WTC11 (cell line): Measurements from ENCODE around the gene LOXL3. TPM values are rescaled to one million over a fixed set of nuclear protein-coding genes. Genes with fewer than 3 reads are reported as not detected.

Experiments used
- ATAC-seq: fragments of 200-7000 bp; cut with Tn5 transposase; 2 replicates; pipeline ENCODE4 v1.10.0; 2021; ENCODE audit warnings: mild to moderate bottlenecking, moderate library complexity
- CTCF ChIA-PET: fragments of 300-600 bp; sonication (Branson Sonifier 250); formaldehyde crosslinking; loops from one replicate; lab custom pipeline; 2021; ENCODE audit warnings: antibody characterized with exemption; lab: Charles Lee
- POLR2A ChIA-PET: fragments of 350-600 bp; sonication (Branson Sonifier 250); formaldehyde crosslinking; loops from one replicate; lab custom pipeline; 2021; ENCODE audit warnings: antibody characterized with exemption; lab: Charles Lee
- DNase-seq: peaks from one replicate; pipeline ENCODE4 v3.0.0; 2021; ENCODE audit warnings: low spot score
- H3K27ac Mint-ChIP-seq: 2 replicates; pipeline ENCODE4 v1.8.0; 2021; ENCODE audit warnings: mixed read lengths
- H3K27me3 Mint-ChIP-seq: 2 replicates; pipeline ENCODE4 v1.8.0; 2021; ENCODE audit warnings: low read depth, mild to moderate bottlenecking, moderate library complexity, mixed read lengths
- H3K36me3 Mint-ChIP-seq: 2 replicates; pipeline ENCODE4 v1.8.0; 2021; ENCODE audit warnings: mixed read lengths
- H3K4me1 Mint-ChIP-seq: 2 replicates; pipeline ENCODE4 v1.8.0; 2022; ENCODE audit warnings: mixed read lengths
- H3K4me3 Mint-ChIP-seq: 2 replicates; pipeline ENCODE4 v1.8.0; 2021; ENCODE audit warnings: mild to moderate bottlenecking, moderate library complexity, mixed read lengths
- H3K9me3 Mint-ChIP-seq: 2 replicates; pipeline ENCODE4 v1.8.0; 2021; ENCODE audit warnings: mixed read lengths
- FOXJ3 ChIP-seq: sonication (generic); formaldehyde crosslinking; IDR thresholded peaks from 2 replicates; pipeline ENCODE4 v1.9.0; 2021; ENCODE audit warnings: missing genetic modification reagents, mild to moderate bottlenecking, borderline replicate concordance
- GABPB1 ChIP-seq: sonication (generic); formaldehyde crosslinking; IDR thresholded peaks from 2 replicates; pipeline ENCODE4 v1.8.1; 2023; ENCODE audit warnings: mild to moderate bottlenecking, missing genetic modification reagents
- HMGA2 ChIP-seq: fragments of 250-450 bp; sonication (Bioruptor Pico); IDR thresholded peaks from 2 replicates; pipeline ENCODE4 v1.4.0; 2021; ENCODE audit warnings: mild to moderate bottlenecking, moderate library complexity
- NR2C2 ChIP-seq: sonication (generic); formaldehyde crosslinking; IDR thresholded peaks from 2 replicates; pipeline ENCODE4 v1.8.0; 2022; ENCODE audit warnings: mild to moderate bottlenecking, missing genetic modification reagents
- PRDM15 ChIP-seq: sonication (generic); formaldehyde crosslinking; IDR thresholded peaks from 2 replicates; pipeline ENCODE4 v1.8.0; 2022; ENCODE audit warnings: missing genetic modification reagents
- ZNF263 ChIP-seq: sonication (generic); formaldehyde crosslinking; IDR thresholded peaks from 2 replicates; pipeline ENCODE4 v1.8.1; 2022; ENCODE audit warnings: low read depth, mild to moderate bottlenecking, moderate library complexity, missing genetic modification reagents
- total RNA-seq: library from RNA; stranded (reverse); gene quantifications from 3 replicates; pipeline ENCODE4 v1.2.3, GENCODE V29; 2021
- TF ChIP-seq, protein P1 (sequence below): sonication (generic); formaldehyde crosslinking; IDR thresholded peaks from 2 replicates; pipeline ENCODE4 v1.8.1; 2022; ENCODE audit warnings: mild to moderate bottlenecking, moderate library complexity, missing genetic modification reagents
- TF ChIP-seq, protein P2 (sequence below): sonication (generic); formaldehyde crosslinking; IDR thresholded peaks from 2 replicates; pipeline ENCODE4 v1.8.0; 2023; ENCODE audit warnings: mild to moderate bottlenecking, missing genetic modification reagents
- TF ChIP-seq, protein P3 (sequence below): fragments of 250-450 bp; sonication (Bioruptor Pico); IDR thresholded peaks from 2 replicates; pipeline ENCODE4 v1.9.0; 2021; ENCODE audit warnings: mild to moderate bottlenecking, borderline replicate concordance
- TF ChIP-seq, protein P4 (sequence below): sonication (generic); formaldehyde crosslinking; IDR thresholded peaks from 2 replicates; pipeline ENCODE4 v1.8.1; 2023; ENCODE audit warnings: mild to moderate bottlenecking, missing genetic modification reagents
- TF ChIP-seq, protein P5 (sequence below): fragments of 200-600 bp; IDR thresholded peaks from 2 replicates; pipeline ENCODE4 v1.8.0; 2022; ENCODE audit warnings: antibody characterized with exemption

Gene LOXL3
- total RNA-seq, 1 experiment from 2014 or later = 21.1 TPM

GRCh38 chr2:74566754-74567085 lies 13.0 kb upstream of the LOXL3 start:
- ATAC-seq = no peak
- DNase-seq = no peak
- H3K4me1 Mint-ChIP-seq = no peaks in the 10 kb centered on the region
- H3K27me3 Mint-ChIP-seq = peaks cover 40% of the 10 kb centered on the region
- TF ChIP-seq NR2C2 = no peak
- no peak for TF ChIP-seq FOXJ3 (CRISPR knock-in tag)
- no peak for TF ChIP-seq ZNF263 (CRISPR knock-in tag)
- TF ChIP-seq PRDM15 (CRISPR knock-in tag) = no peak
- TF ChIP-seq, protein P1, sequence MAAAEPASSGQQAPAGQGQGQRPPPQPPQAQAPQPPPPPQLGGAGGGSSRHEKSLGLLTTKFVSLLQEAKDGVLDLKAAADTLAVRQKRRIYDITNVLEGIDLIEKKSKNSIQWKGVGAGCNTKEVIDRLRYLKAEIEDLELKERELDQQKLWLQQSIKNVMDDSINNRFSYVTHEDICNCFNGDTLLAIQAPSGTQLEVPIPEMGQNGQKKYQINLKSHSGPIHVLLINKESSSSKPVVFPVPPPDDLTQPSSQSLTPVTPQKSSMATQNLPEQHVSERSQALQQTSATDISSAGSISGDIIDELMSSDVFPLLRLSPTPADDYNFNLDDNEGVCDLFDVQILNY (CRISPR knock-in tag) = no peak
- TF ChIP-seq, protein P2, sequence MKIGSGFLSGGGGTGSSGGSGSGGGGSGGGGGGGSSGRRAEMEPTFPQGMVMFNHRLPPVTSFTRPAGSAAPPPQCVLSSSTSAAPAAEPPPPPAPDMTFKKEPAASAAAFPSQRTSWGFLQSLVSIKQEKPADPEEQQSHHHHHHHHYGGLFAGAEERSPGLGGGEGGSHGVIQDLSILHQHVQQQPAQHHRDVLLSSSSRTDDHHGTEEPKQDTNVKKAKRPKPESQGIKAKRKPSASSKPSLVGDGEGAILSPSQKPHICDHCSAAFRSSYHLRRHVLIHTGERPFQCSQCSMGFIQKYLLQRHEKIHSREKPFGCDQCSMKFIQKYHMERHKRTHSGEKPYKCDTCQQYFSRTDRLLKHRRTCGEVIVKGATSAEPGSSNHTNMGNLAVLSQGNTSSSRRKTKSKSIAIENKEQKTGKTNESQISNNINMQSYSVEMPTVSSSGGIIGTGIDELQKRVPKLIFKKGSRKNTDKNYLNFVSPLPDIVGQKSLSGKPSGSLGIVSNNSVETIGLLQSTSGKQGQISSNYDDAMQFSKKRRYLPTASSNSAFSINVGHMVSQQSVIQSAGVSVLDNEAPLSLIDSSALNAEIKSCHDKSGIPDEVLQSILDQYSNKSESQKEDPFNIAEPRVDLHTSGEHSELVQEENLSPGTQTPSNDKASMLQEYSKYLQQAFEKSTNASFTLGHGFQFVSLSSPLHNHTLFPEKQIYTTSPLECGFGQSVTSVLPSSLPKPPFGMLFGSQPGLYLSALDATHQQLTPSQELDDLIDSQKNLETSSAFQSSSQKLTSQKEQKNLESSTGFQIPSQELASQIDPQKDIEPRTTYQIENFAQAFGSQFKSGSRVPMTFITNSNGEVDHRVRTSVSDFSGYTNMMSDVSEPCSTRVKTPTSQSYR (CRISPR knock-in tag) = no peak
- no peak for TF ChIP-seq HMGA2
- TF ChIP-seq, protein P3, sequence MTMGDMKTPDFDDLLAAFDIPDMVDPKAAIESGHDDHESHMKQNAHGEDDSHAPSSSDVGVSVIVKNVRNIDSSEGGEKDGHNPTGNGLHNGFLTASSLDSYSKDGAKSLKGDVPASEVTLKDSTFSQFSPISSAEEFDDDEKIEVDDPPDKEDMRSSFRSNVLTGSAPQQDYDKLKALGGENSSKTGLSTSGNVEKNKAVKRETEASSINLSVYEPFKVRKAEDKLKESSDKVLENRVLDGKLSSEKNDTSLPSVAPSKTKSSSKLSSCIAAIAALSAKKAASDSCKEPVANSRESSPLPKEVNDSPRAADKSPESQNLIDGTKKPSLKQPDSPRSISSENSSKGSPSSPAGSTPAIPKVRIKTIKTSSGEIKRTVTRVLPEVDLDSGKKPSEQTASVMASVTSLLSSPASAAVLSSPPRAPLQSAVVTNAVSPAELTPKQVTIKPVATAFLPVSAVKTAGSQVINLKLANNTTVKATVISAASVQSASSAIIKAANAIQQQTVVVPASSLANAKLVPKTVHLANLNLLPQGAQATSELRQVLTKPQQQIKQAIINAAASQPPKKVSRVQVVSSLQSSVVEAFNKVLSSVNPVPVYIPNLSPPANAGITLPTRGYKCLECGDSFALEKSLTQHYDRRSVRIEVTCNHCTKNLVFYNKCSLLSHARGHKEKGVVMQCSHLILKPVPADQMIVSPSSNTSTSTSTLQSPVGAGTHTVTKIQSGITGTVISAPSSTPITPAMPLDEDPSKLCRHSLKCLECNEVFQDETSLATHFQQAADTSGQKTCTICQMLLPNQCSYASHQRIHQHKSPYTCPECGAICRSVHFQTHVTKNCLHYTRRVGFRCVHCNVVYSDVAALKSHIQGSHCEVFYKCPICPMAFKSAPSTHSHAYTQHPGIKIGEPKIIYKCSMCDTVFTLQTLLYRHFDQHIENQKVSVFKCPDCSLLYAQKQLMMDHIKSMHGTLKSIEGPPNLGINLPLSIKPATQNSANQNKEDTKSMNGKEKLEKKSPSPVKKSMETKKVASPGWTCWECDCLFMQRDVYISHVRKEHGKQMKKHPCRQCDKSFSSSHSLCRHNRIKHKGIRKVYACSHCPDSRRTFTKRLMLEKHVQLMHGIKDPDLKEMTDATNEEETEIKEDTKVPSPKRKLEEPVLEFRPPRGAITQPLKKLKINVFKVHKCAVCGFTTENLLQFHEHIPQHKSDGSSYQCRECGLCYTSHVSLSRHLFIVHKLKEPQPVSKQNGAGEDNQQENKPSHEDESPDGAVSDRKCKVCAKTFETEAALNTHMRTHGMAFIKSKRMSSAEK (CRISPR knock-in tag) = no peak
- TF ChIP-seq, protein P4, sequence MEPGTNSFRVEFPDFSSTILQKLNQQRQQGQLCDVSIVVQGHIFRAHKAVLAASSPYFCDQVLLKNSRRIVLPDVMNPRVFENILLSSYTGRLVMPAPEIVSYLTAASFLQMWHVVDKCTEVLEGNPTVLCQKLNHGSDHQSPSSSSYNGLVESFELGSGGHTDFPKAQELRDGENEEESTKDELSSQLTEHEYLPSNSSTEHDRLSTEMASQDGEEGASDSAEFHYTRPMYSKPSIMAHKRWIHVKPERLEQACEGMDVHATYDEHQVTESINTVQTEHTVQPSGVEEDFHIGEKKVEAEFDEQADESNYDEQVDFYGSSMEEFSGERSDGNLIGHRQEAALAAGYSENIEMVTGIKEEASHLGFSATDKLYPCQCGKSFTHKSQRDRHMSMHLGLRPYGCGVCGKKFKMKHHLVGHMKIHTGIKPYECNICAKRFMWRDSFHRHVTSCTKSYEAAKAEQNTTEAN (CRISPR knock-in tag) = no peak
- no peak for TF ChIP-seq GABPB1 (CRISPR knock-in tag)
- TF ChIP-seq, protein P5, sequence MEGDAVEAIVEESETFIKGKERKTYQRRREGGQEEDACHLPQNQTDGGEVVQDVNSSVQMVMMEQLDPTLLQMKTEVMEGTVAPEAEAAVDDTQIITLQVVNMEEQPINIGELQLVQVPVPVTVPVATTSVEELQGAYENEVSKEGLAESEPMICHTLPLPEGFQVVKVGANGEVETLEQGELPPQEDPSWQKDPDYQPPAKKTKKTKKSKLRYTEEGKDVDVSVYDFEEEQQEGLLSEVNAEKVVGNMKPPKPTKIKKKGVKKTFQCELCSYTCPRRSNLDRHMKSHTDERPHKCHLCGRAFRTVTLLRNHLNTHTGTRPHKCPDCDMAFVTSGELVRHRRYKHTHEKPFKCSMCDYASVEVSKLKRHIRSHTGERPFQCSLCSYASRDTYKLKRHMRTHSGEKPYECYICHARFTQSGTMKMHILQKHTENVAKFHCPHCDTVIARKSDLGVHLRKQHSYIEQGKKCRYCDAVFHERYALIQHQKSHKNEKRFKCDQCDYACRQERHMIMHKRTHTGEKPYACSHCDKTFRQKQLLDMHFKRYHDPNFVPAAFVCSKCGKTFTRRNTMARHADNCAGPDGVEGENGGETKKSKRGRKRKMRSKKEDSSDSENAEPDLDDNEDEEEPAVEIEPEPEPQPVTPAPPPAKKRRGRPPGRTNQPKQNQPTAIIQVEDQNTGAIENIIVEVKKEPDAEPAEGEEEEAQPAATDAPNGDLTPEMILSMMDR = no peak
- H3K27ac Mint-ChIP-seq = no peak overlapping the region
- H3K36me3 Mint-ChIP-seq = no peaks in the 10 kb centered on the region
- ChIA-PET CTCF (interaction anchor here (1.0 to 1.4 kb wide), 2 partner anchors 11 to 21 kb away, joined by 3 to 4 read pairs; no protein-coding TSS in a partner anchor), POLR2A (no interaction called here)
- H3K9me3 Mint-ChIP-seq = no peaks in the 10 kb centered on the region
- no peak overlapping the region for H3K4me3 Mint-ChIP-seq
